Transverse colon (tissue), 4 donors: ENCODE measurements around the gene FER.

ENCODE experiments used
- POLR2A ChIP-seq: fragments of 450-650 bp; IDR thresholded peaks from one replicate; pipeline ENCODE4 v1.6.1; 2016; ENCODE audit warnings: antibody characterized with exemption, mild to moderate bottlenecking, moderate library complexity
- POLR2AphosphoS5 ChIP-seq, 3 donors: sonication (generic); formaldehyde crosslinking; IDR thresholded peaks; one replicate each; pipeline ENCODE4 v1.6.1; 2016; ENCODE audit warnings: antibody characterized with exemption in 3 of 3
- TF ChIP-seq, protein P1 (sequence below), 5 experiments: fragments of 200-600 bp in 3 of 5; fragments of 450-650 bp in 2 of 5; sonication (generic) in 3 of 5; IDR thresholded peaks; 1 replicate in 2 of 5; 2 replicates in 3 of 5; pipeline ENCODE4 v1.5.1; 2016 to 2017; ENCODE audit warnings: antibody characterized with exemption in 5 of 5, inconsistent platforms in 3 of 5, mild to moderate bottlenecking in 2 of 5, moderate library complexity in 1 of 5

DNA sequence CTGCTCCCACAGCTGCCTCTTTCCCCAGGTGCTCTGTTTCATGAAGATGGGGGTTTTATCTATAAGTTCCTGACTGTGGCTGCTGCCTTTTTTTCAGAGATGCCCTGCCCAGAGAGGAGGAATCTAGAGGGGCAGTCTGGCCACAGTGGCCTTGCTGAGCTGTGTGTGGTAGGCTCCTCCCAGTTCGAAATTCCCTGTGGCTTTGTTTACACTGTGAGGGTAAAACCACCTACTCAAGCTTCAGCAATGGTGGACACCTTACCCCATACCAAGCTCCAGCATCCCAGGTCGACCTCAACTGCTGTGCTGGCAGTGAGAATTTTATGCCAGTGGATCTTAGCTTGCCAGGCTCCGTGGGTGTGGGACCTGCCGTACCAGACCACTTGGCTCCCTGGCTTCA lies 250.0 kb downstream of the FER start:
- TF ChIP-seq, protein P1, sequence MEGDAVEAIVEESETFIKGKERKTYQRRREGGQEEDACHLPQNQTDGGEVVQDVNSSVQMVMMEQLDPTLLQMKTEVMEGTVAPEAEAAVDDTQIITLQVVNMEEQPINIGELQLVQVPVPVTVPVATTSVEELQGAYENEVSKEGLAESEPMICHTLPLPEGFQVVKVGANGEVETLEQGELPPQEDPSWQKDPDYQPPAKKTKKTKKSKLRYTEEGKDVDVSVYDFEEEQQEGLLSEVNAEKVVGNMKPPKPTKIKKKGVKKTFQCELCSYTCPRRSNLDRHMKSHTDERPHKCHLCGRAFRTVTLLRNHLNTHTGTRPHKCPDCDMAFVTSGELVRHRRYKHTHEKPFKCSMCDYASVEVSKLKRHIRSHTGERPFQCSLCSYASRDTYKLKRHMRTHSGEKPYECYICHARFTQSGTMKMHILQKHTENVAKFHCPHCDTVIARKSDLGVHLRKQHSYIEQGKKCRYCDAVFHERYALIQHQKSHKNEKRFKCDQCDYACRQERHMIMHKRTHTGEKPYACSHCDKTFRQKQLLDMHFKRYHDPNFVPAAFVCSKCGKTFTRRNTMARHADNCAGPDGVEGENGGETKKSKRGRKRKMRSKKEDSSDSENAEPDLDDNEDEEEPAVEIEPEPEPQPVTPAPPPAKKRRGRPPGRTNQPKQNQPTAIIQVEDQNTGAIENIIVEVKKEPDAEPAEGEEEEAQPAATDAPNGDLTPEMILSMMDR (IDR thresholded peaks at IDR 0.05), result no peak
- TF ChIP-seq POLR2A (no peak), POLR2AphosphoS5 (IDR thresholded peaks at IDR 0.05) (no peak)
